ENCODE measurements around the gene CCNC.

CCNC gene

DNA sequence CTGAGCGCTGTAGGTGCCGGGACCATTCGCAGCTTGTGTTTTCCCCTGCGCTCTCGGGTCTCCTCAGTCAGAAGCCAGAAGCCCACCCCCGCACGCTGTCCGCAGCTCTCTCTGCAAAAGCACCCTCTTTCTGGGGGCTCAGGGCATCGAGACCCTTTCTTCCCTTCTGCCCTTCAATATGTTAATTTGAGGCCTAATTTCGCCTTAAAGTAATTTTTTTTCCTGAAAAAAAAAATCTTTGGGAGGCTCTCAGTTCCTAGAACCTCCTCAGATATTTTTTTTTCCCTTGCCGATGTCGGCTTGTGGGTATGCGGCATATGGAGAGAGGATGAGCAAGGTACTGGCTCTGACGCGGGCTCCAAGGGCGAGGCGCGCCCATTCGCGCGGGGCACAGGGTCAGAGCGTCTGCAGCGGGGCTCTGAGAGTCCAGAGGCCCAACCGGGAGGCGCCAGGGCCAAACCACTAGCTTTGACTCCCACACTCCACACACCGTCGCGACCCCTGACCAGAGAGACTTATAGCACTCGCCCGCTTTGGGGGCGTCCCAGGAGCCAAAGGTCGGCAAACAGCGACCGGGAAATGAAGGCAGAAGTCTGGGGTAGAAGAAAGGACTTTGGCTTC is 39.1 kb upstream of the CCNC start:
- TF ChIP-seq, protein P1, sequence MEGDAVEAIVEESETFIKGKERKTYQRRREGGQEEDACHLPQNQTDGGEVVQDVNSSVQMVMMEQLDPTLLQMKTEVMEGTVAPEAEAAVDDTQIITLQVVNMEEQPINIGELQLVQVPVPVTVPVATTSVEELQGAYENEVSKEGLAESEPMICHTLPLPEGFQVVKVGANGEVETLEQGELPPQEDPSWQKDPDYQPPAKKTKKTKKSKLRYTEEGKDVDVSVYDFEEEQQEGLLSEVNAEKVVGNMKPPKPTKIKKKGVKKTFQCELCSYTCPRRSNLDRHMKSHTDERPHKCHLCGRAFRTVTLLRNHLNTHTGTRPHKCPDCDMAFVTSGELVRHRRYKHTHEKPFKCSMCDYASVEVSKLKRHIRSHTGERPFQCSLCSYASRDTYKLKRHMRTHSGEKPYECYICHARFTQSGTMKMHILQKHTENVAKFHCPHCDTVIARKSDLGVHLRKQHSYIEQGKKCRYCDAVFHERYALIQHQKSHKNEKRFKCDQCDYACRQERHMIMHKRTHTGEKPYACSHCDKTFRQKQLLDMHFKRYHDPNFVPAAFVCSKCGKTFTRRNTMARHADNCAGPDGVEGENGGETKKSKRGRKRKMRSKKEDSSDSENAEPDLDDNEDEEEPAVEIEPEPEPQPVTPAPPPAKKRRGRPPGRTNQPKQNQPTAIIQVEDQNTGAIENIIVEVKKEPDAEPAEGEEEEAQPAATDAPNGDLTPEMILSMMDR (IDR thresholded peaks at IDR 0.05; ENCODE audit: insufficient read depth, low read length, missing control alignments) = no peak
- DNase-seq (ENCODE audit: low read depth, low spot score) = no peak
- POLR2A ChIA-PET = no interaction called here
- CTCF ChIA-PET = interaction anchor here (1.0 kb wide), 1 partner anchor 139 kb away, joined by 3 read pairs; no protein-coding TSS in a partner anchor
- H3K4me3 ChIP-seq (ENCODE audit: low read depth, low read length) = no peak overlapping the region

DNA sequence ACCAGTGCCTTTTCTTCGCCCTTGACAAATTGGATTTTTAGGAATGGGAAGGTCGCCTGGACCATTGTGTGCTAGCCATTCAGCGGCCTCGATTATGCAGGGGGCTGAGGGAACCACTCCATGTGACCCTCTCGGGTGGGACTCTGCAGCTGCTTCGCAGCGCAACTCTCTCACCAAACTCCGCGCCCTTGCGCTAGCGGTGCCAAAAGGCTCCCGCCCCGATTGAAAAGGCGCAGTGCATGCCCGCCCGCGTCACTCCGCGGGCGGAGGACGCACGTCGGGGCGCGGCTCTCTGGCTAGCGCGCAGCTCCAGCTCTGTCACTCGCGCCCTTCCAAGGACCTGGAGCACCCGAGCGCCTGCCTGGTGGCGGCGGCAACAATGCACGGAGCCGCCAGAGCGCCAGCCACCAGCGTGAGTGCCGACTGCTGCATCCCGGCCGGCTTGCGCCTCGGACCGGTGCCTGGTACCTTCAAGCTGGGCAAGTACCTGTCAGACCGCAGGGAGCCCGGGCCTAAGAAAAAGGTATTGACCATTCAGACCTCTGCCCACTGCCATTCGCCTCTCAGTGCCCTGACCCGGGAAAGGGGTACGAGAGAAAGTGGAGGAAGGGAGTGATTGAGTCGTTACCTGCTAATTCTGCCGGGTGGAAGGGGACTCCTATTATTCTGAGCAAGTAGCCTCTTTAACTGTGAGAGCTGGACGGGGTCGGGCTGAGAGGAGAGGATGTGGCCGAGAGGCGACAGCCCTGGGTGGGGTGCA is 38.4 kb upstream of the CCNC start, which contains the start of gene PRDM13:
TSS of gene PRDM13 (plus strand) at position 178 of the 760 bp plus-strand sequence. CDS start at position 380, 202 bp downstream.
- ChIA-PET CTCF (interaction anchor here (1.0 kb wide), 1 partner anchor 140 kb away, joined by 3 read pairs; no protein-coding TSS in a partner anchor), POLR2A (no interaction called here)
- TF ChIP-seq, protein P1 (IDR thresholded peaks at IDR 0.05; ENCODE audit: insufficient read depth, low read length, missing control alignments) = no peak
- no peak for DNase-seq (ENCODE audit: low read depth, low spot score)
- no peak within 1 kb of the TSS for H3K4me3 ChIP-seq (ENCODE audit: low read depth, low read length)

DNA sequence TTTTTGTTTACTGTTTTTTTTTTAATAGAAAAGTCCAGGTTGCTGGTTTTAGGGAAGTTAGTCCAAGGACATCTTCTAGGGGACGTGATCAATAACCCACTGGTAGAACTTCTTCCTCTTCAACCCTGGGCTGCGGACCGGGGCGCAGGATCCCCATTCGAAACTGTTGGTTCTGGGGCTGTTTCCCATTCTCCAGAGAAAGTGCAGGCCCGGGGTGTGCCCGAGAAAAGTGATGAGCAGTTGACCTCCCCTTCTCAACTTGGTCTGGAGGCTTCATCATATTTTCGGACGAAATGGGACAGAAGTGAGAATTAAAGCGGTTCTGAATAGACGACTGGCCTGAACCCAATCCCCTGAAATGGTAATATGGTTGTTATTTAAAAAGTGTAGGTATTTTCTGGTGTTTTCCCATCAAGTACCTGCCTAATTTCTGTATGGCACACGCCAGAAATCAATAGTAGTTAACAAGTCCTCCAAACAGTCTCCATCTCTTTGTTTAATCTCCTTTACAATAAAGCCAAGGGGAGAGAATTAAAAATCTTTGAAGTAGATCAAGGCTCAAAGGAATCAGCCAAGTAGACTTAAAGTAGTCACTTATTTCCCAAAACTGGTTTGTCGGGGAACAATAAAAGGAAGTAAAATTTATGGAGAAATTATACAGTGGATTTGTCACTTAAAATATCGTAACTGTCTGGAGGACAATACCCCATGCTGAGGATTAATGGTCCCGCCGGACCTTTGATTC is 37.6 kb upstream of the CCNC start:
- POLR2A ChIA-PET = no interaction called here
- DNase-seq (ENCODE audit: low read depth, low spot score) = no peak
- TF ChIP-seq, protein P1 (IDR thresholded peaks at IDR 0.05; ENCODE audit: insufficient read depth, low read length, missing control alignments) = no peak
- CTCF ChIA-PET = interaction anchor here (1.3 kb wide), 1 partner anchor 18 kb away, joined by 4 read pairs; no protein-coding TSS in a partner anchor
- H3K4me3 ChIP-seq (ENCODE audit: low read depth, low read length) = no peak overlapping the region

DNA sequence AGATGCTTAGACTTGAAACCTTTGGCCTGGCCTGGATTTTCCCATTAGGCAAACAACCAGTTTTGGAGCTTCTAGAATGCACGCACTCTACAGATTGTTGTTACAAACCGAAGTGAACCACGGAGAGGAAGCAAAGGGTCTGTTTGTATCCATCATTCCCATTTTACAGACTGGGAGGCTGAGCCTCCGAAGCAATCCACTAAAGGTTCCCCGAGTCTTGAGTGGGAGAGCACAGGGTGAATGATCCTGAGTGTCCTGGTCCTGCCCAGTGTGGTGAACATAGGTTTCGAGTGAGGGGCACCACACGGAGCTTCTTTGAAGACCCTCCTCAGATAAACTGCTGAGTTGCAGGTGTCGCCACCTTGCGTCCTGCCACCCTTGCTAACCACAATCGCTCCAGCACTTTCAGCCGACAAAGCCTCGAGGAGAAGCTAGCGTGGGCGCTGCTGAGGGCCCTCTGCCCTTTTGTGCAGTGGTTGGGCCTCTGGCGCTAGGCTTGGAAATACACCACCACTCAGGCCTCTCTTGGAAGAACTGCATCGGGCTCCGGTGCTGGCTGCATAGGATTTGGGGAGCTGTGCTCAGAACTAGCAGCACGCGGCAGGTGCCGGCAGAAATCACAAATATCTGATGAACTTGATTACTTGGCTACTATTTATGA is 36.7 kb upstream of the CCNC start:
- TF ChIP-seq, protein P1 (IDR thresholded peaks at IDR 0.05; ENCODE audit: insufficient read depth, low read length, missing control alignments) = no peak
- no peak overlapping the region for H3K4me3 ChIP-seq (ENCODE audit: low read depth, low read length)
- ChIA-PET POLR2A (no interaction called here), CTCF (interaction anchor here (1.0 to 1.3 kb wide), 2 partner anchors 17 to 136 kb away, joined by 3 to 4 read pairs; no protein-coding TSS in a partner anchor)
- DNase-seq (ENCODE audit: low read depth, low spot score) = no peak

DNA sequence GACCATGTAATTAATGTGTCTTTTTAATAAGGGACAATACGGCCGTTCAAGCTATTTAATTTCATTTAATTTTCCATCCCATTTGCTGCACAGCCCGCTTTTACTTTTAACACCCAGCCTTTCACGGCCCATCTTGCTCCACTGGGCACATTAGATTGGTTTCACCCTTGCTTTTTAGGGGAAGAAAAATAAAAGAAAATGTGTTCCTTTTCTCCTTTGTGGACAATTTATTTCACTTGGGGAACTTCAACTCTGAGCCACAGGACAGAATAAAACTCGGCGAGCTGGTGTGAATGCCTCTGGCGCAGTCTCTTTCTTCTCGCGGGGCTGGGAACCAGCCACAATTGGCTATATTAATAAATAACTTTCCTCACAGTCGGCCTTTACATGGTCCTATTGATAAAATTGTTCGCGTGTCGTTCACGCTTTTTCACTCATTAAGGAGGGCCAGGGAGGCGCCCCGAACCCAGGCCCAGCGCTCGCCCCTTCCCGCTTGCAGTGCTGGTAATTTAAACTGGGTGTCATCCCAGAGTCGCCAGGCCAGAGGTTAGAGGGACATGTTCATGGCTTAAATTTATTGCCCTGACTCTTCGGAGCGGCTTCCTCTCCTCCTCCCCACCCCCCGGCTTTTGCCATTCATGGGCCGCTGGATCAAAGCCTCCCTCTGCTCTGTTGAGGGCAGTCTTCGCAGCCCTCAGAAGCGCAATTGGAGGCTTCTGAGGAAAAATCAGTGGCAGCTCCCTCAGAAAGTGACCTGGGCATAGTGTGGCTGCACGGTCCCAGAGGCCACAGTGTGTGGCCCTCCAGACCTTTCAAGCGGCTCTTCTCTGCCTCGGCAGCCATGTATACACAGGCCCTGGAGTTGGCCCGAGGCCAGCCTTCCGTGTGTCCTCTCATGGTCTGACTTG is 36.0 kb upstream of the CCNC start:
- TF ChIP-seq, protein P1 (IDR thresholded peaks at IDR 0.05; ENCODE audit: insufficient read depth, low read length, missing control alignments) = no peak

More for the DNA sequence above, 36.0 kb upstream of the CCNC start:
- DNase-seq (ENCODE audit: low read depth, low spot score) = no peak
- ChIA-PET POLR2A (no interaction called here), CTCF (interaction anchor here (1.0 to 1.3 kb wide), 2 partner anchors 16 to 137 kb away, joined by 3 to 4 read pairs; no protein-coding TSS in a partner anchor)
- no peak overlapping the region; the same call in 1 of the 2 replicates for H3K4me3 ChIP-seq (ENCODE audit: low read depth, low read length)
